Astrocyte (in vitro differentiated cells and primary cell): ENCODE measurements around the gene CADM1. TPM values are rescaled to one million over a fixed set of nuclear protein-coding genes. Genes with fewer than 3 reads are reported as not detected.

Source experiments
- DNase-seq: peaks from one replicate; pipeline ENCODE4 v3.0.0-alpha.2; 2010; ENCODE audit warnings: low read depth
- FAIRE-seq: peaks from 2 replicates; lab custom pipeline; 2011; peaks lifted over from hg19 to GRCh38; lab: Jason Lieb, UNC
- H2AFZ ChIP-seq: 2 replicates; pipeline ENCODE4 v1.6.0; 2012; ENCODE audit warnings: low read depth, low read length, inconsistent platforms
- H3K27ac ChIP-seq: 2 replicates; pipeline ENCODE4 v1.5.1; 2011; ENCODE audit warnings: low read depth, low read length, inconsistent platforms
- H3K27me3 ChIP-seq: 2 replicates; pipeline ENCODE4 v1.6.0; 2011; ENCODE audit warnings: low read length, inconsistent platforms; ENCODE audit not compliant: insufficient read depth
- H3K36me3 ChIP-seq: 2 replicates; pipeline ENCODE4 v1.5.1; 2011; ENCODE audit warnings: low read length, inconsistent platforms; ENCODE audit not compliant: insufficient read depth
- H3K4me1 ChIP-seq: 2 replicates; pipeline ENCODE4 v1.5.1; 2011; ENCODE audit warnings: low read length, inconsistent platforms; ENCODE audit not compliant: insufficient read depth
- H3K4me2 ChIP-seq: 2 replicates; pipeline ENCODE4 v1.6.0; 2012; ENCODE audit warnings: low read length, inconsistent platforms
- H3K4me3 ChIP-seq: 2 replicates; pipeline ENCODE4 v1.5.1; 2011; ENCODE audit warnings: low read depth, mild to moderate bottlenecking, low read length, inconsistent platforms; ENCODE audit not compliant: insufficient read depth
- H3K79me2 ChIP-seq: 2 replicates; pipeline ENCODE4 v1.6.0; 2012; ENCODE audit warnings: mild to moderate bottlenecking, low read length, inconsistent platforms; ENCODE audit not compliant: insufficient read depth
- H3K9ac ChIP-seq: 2 replicates; pipeline ENCODE4 v1.6.0; 2012; ENCODE audit warnings: mild to moderate bottlenecking, low read length, inconsistent platforms
- H3K9me3 ChIP-seq: 2 replicates; pipeline ENCODE4 v1.5.1; 2012; ENCODE audit warnings: low read depth, mild to moderate bottlenecking, low read length, inconsistent platforms; ENCODE audit not compliant: insufficient read depth
- H4K20me1 ChIP-seq: 2 replicates; pipeline ENCODE4 v1.6.0; 2012; ENCODE audit warnings: low read length, inconsistent platforms; ENCODE audit not compliant: insufficient read depth
- H3K27ac Mint-ChIP-seq: one replicate; pipeline ENCODE4 v1.8.0; 2021; ENCODE audit warnings: mild to moderate bottlenecking, mixed read lengths; ENCODE audit not compliant: unreplicated experiment
- H3K27me3 Mint-ChIP-seq: one replicate; pipeline ENCODE4 v1.8.0; 2021; ENCODE audit warnings: low read depth, mixed read lengths; ENCODE audit not compliant: unreplicated experiment
- H3K36me3 Mint-ChIP-seq: one replicate; pipeline ENCODE4 v1.8.0; 2021; ENCODE audit warnings: low read depth, mixed read lengths; ENCODE audit not compliant: unreplicated experiment
- H3K4me1 Mint-ChIP-seq: one replicate; pipeline ENCODE4 v1.8.0; 2021; ENCODE audit warnings: low read depth, mixed read lengths; ENCODE audit not compliant: unreplicated experiment
- H3K4me3 Mint-ChIP-seq: one replicate; pipeline ENCODE4 v1.8.0; 2021; ENCODE audit warnings: mild to moderate bottlenecking, moderate library complexity, mixed read lengths; ENCODE audit not compliant: unreplicated experiment
- H3K9me3 Mint-ChIP-seq: one replicate; pipeline ENCODE4 v1.8.0; 2021; ENCODE audit warnings: mild to moderate bottlenecking, mixed read lengths; ENCODE audit not compliant: unreplicated experiment
- CTCF ChIP-seq: IDR thresholded peaks from 2 replicates; pipeline ENCODE4 v1.5.1; 2011; ENCODE audit warnings: low read depth, mild to moderate bottlenecking, inconsistent platforms, low read length, moderate library complexity; ENCODE audit not compliant: insufficient read depth
- EZH2 ChIP-seq: IDR thresholded peaks from 2 replicates; pipeline ENCODE4 v1.6.1; 2012; ENCODE audit warnings: mild to moderate bottlenecking, low read length, inconsistent platforms; ENCODE audit not compliant: insufficient read depth
- total RNA-seq: library from RNA; stranded (reverse); gene quantifications from 2 replicates; pipeline ENCODE4 v1.2.1, GENCODE V29; 2021

The CADM1 gene
- total RNA-seq, 1 donor from 2014 or later: 414 TPM

DNA sequence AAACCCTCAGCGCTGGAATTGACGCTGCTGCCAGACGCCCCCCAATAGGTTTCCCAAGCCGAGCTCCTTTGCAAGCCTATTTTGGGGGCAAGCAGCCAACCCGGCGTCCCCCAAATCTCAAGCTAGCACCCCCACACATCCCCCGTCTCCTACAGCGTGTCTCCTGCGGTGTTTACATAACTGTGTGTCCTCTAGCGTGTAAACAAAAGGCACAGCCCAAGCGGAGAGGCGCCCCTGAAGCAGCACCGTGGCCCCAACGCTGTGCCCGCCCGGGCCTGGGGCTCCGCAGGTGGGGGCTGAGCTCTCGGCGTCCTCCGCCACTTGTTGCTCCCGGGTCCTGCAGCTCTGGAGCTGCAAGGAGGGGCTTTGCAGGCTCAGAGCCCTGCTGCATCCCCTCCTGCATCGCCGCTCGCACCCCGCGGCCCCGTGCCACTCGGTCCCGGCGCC is 1.6 kb downstream of the CADM1 start:
- peaks cover 11% of the 10 kb centered on the region for H3K4me1 ChIP-seq

GRCh38 chr11:115501893-115502589 is 2.2 kb downstream of the CADM1 start:
- peak overlapping the region; percentile 91 for H3K4me3 ChIP-seq
- Mint-ChIP-seq H3K4me1 (peaks cover 30% of the 10 kb centered on the region), H3K4me3 (no peak overlapping the region), H3K9me3 (no peaks in the 10 kb centered on the region), H3K27me3 (no peaks in the 10 kb centered on the region), H3K36me3 (no peaks in the 10 kb centered on the region), H3K27ac (no peak overlapping the region)
- no peaks in the 10 kb centered on the region for H3K36me3 ChIP-seq
- peaks cover 6% of the 10 kb centered on the region for H3K27me3 ChIP-seq
- peaks cover 11% of the 10 kb centered on the region for H3K4me1 ChIP-seq
- no peak for FAIRE-seq
- peaks cover 57% of the 10 kb centered on the region for H3K79me2 ChIP-seq
- DNase-seq: peak; percentile 36
- peak overlapping the region; percentile 67 for H2AFZ ChIP-seq
- H3K27ac ChIP-seq: peak overlapping the region; percentile 5
- no peaks in the 10 kb centered on the region for H3K9me3 ChIP-seq
- peak overlapping the region; percentile 87 for H3K9ac ChIP-seq
- no peak for TF ChIP-seq CTCF
- no peak for TF ChIP-seq EZH2
- peak overlapping the region; percentile 100 for H3K4me2 ChIP-seq
- H4K20me1 ChIP-seq: peaks cover 54% of the 10 kb centered on the region

More for the DNA sequence above, 1.6 kb downstream of the CADM1 start:
- Histone ChIP-seq H3K4me3 (peak overlapping the region; percentile 91), H3K9ac (peak overlapping the region; percentile 87), H3K79me2 (peaks cover 57% of the 10 kb centered on the region), H3K27me3 (peaks cover 10% of the 10 kb centered on the region), H3K4me2 (peak overlapping the region; percentile 100), H4K20me1 (peaks cover 48% of the 10 kb centered on the region), H2AFZ (peak overlapping the region; percentile 67), H3K9me3 (no peaks in the 10 kb centered on the region), H3K27ac (peak overlapping the region; percentile 5), H3K36me3 (no peaks in the 10 kb centered on the region)
- H3K36me3 Mint-ChIP-seq: no peaks in the 10 kb centered on the region
- no peaks in the 10 kb centered on the region for H3K9me3 Mint-ChIP-seq
- TF ChIP-seq EZH2 (peak; percentile 68), CTCF (no peak)
- H3K4me1 Mint-ChIP-seq: peaks cover 24% of the 10 kb centered on the region
- no peak overlapping the region for H3K4me3 Mint-ChIP-seq
- DNase-seq: no peak
- no peak overlapping the region for H3K27ac Mint-ChIP-seq
- no peaks in the 10 kb centered on the region for H3K27me3 Mint-ChIP-seq
- no peak for FAIRE-seq

GRCh38 chr11:115501502-115501892 is 2.7 kb downstream of the CADM1 start:
- Histone ChIP-seq H3K27ac (no peak overlapping the region), H3K4me3 (peak overlapping the region; percentile 91), H3K27me3 (peaks cover 2% of the 10 kb centered on the region), H3K9ac (peak overlapping the region; percentile 48), H3K4me2 (peak overlapping the region; percentile 100), H3K9me3 (no peaks in the 10 kb centered on the region), H3K36me3 (no peaks in the 10 kb centered on the region), H3K79me2 (peaks cover 58% of the 10 kb centered on the region), H3K4me1 (peaks cover 11% of the 10 kb centered on the region), H4K20me1 (peaks cover 54% of the 10 kb centered on the region), H2AFZ (no peak overlapping the region)
- DNase-seq (no peak), FAIRE-seq (no peak)
- no peak overlapping the region for H3K27ac Mint-ChIP-seq
- H3K36me3 Mint-ChIP-seq: peaks cover 3% of the 10 kb centered on the region
- no peaks in the 10 kb centered on the region for H3K27me3 Mint-ChIP-seq
- H3K4me3 Mint-ChIP-seq: no peak overlapping the region
- H3K4me1 Mint-ChIP-seq: peaks cover 36% of the 10 kb centered on the region
- TF ChIP-seq CTCF (no peak), EZH2 (no peak)
- no peaks in the 10 kb centered on the region for H3K9me3 Mint-ChIP-seq
